K562 (cell line): ENCODE results near the gene LPGAT1. TPM values are rescaled to one million over a fixed set of nuclear protein-coding genes. Genes with fewer than 3 reads are reported as not detected.

Experiments
- CREB1 ChIP-seq, 2 experiments: sonication (generic) in 1 of 2; formaldehyde crosslinking in 1 of 2; IDR thresholded peaks; 2 replicates each; pipeline versions ENCODE4 v1.6.1 to v1.8.0; 2012 to 2022; ENCODE audit warnings: inconsistent platforms in 1 of 2, mild to moderate bottlenecking in 1 of 2, missing genetic modification reagents in 1 of 2, moderate library complexity in 1 of 2
- CREBBP ChIP-seq: IDR thresholded peaks from one replicate; pipeline ENCODE4 v1.6.1; 2012; ENCODE audit warnings: low read depth, mild to moderate bottlenecking, control low read depth, inconsistent platforms, low read length
- DMBX1 ChIP-seq: fragments of 250-450 bp; sonication (Bioruptor Pico); IDR thresholded peaks from 2 replicates; pipeline ENCODE4 v1.8.0; 2022; ENCODE audit warnings: inconsistent platforms, mild to moderate bottlenecking, moderate library complexity, borderline replicate concordance
- HDGF ChIP-seq: fragments of 450-650 bp; IDR thresholded peaks from 2 replicates; pipeline ENCODE4 v1.6.1; 2016
- HNRNPH1 ChIP-seq: fragments of 200-400 bp; formaldehyde crosslinking; optimal IDR thresholded peaks from 2 replicates; pipeline ENCODE3; 2017; ENCODE audit warnings: low read depth, mild to moderate bottlenecking, low read length, moderate library complexity
- ILF3 ChIP-seq: fragments of 450-650 bp; IDR thresholded peaks from 2 replicates; pipeline ENCODE4 v1.6.1; 2018; ENCODE audit warnings: antibody characterized with exemption, mild to moderate bottlenecking, moderate library complexity, borderline replicate concordance
- L3MBTL2 ChIP-seq: fragments of 450-650 bp; IDR thresholded peaks from 2 replicates; pipeline ENCODE4 v1.6.1; 2016; ENCODE audit warnings: mild to moderate bottlenecking, moderate library complexity
- MCM5 ChIP-seq: fragments of 450-650 bp; IDR thresholded peaks from 2 replicates; pipeline ENCODE4 v1.6.1; 2016; ENCODE audit warnings: low read depth
- PHTF2 ChIP-seq: fragments of 250-450 bp; sonication (Bioruptor Pico); IDR thresholded peaks from 2 replicates; pipeline ENCODE4 v1.5.0; 2021; ENCODE audit warnings: mild to moderate bottlenecking
- TGIF2 ChIP-seq: sonication (generic); formaldehyde crosslinking; IDR thresholded peaks from 2 replicates; pipeline ENCODE4 v1.8.1; 2022; ENCODE audit warnings: mild to moderate bottlenecking, missing genetic modification reagents, moderate library complexity
- TRIM28 ChIP-seq: fragments of 450-650 bp; IDR thresholded peaks from 2 replicates; pipeline ENCODE4 v1.6.1; 2017
- ZNF232 ChIP-seq: sonication (generic); formaldehyde crosslinking; IDR thresholded peaks from 2 replicates; pipeline ENCODE4 v1.8.0; 2022; ENCODE audit warnings: mild to moderate bottlenecking, missing genetic modification reagents
- ZNF589 ChIP-seq: fragments of 200-800 bp; sonication (Bioruptor generic); IDR thresholded peaks from 2 replicates; pipeline ENCODE4 v1.6.1; 2016; ENCODE audit warnings: low read depth, missing genetic modification characterization, missing compliant biosample characterization
- polyA plus RNA-seq, 8 experiments: library from polyadenylated mRNA; depleted of rRNA in 4 of 8; stranded (reverse) in 5 of 8; unstranded in 3 of 8; fragments of >200 nt; fragmentation: Nextera tagmentation in 2 of 8; fragmentation: Illumina TruSeq in 1 of 8; extraction: Ambion mirVana in 2 of 8; extraction: Trizol in 1 of 8; gene quantifications; 2 replicates each; pipeline versions ENCODE4 v1.2.1 to v1.2.3, GENCODE V29; 2011 to 2014; ENCODE audit warnings: inconsistent platforms in 1 of 8, missing spikeins in 1 of 8
- total RNA-seq, 7 experiments: library from RNA; depleted of rRNA in 6 of 7; stranded (reverse); fragments of >200 nt in 6 of 7; fragmentation: Illumina TruSeq in 2 of 7; extraction: Trizol in 2 of 7; gene quantifications; 2 replicates each; pipeline versions ENCODE4 v1.2.1 to v1.2.3, GENCODE V29; 2011 to 2021; ENCODE audit warnings: low replicate concordance in 1 of 7
- TF ChIP-seq, protein P1 (sequence below): IDR thresholded peaks from 2 replicates; pipeline ENCODE4 v1.6.1; 2014; ENCODE audit warnings: antibody characterized with exemption
- TF ChIP-seq, protein P2 (sequence below): sonication (generic); formaldehyde crosslinking; IDR thresholded peaks from 2 replicates; pipeline ENCODE4 v1.9.0; 2022; ENCODE audit warnings: mild to moderate bottlenecking, missing genetic modification reagents
- TF ChIP-seq, protein P3 (sequence below): fragments of 450-650 bp; formaldehyde crosslinking; IDR thresholded peaks from 2 replicates; pipeline ENCODE4 v1.4.0; 2020; ENCODE audit warnings: mild to moderate bottlenecking, moderate library complexity
- TF ChIP-seq, protein P4 (sequence below): fragments of 450-650 bp; IDR thresholded peaks from 2 replicates; pipeline ENCODE4 v1.6.1; 2016; ENCODE audit warnings: borderline replicate concordance
- TF ChIP-seq, protein P5 (sequence below): sonication (generic); formaldehyde crosslinking; IDR thresholded peaks from 2 replicates; pipeline ENCODE4 v1.8.1; 2023; ENCODE audit warnings: mild to moderate bottlenecking, missing genetic modification reagents

The LPGAT1 gene
- total and polyA plus RNA-seq, 9 of the 15 experiments (the other 6 are each of a cell fraction or from before 2014, with no cell fraction given), result 5.7 to 31.4 (median 16.3) TPM

DNA sequence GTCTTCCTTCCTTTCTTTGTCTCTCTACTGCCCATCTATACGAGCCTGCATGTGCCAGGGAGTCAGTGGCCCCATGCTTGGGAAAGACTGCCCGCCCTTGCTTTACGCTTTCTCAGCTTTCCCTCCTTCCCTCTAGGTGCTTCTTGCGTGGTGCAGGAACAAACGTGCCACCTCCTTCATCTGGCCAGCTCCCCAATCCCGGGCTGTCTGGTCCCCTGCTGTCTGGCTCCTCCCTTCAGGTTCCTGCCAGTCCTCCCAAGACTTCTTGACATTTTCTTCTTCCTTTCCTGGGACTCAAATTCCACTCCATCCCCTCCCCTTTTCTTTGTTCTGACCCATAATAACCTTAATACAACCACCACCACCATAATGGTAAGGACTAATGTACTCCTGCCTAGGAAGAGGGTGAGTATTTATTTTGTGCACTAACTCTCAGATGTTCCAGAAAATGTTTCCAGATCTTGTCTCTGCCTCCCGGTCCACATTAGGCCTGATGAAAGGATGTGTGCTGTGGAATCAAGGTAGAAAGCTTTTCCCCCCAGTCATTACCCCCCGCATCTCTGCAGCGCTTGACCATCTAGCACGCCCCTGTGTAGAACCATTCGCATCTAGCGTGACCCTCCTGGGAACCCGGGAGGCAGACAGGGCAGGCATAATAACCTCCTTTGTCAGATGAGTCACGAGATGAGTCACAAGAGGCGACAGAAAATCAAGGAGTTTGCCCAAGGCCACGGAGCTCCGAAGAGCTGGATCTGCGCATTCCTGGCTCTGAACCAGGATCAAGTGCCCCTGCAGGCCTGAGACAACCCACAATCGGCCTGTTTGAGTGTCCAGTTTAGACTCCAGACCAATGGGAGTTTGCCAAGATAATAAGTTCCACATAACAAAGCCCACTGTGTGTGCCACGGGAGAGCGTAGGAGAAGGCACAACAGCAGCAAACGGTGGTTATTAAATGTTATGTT lies 95.1 kb downstream of the LPGAT1 start (continued):
- TF ChIP-seq CREB1 (IDR thresholded peaks at IDR 0.05) (peak; percentile 71), CREB1 (CRISPR knock-in tag; IDR thresholded peaks at IDR 0.05) (peak; percentile 69), DMBX1 (CRISPR knock-in tag) (no peak), MCM5 (no peak), PHTF2 (CRISPR knock-in tag) (no peak), ZNF589 (CRISPR knock-in tag) (no peak), L3MBTL2 (no peak), CREBBP (no peak), TGIF2 (no peak), ZNF232 (CRISPR knock-in tag) (no peak), HDGF (no peak), ILF3 (no peak), TRIM28 (no peak), HNRNPH1 (no peak)
- TF ChIP-seq, protein P1, sequence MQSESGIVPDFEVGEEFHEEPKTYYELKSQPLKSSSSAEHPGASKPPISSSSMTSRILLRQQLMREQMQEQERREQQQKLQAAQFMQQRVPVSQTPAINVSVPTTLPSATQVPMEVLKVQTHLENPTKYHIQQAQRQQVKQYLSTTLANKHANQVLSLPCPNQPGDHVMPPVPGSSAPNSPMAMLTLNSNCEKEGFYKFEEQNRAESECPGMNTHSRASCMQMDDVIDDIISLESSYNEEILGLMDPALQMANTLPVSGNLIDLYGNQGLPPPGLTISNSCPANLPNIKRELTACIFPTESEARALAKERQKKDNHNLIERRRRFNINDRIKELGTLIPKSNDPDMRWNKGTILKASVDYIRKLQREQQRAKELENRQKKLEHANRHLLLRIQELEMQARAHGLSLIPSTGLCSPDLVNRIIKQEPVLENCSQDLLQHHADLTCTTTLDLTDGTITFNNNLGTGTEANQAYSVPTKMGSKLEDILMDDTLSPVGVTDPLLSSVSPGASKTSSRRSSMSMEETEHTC, result 0 out of 2 replicates have a peak, but pooled peaks have one; percentile 44
- TF ChIP-seq, protein P2, sequence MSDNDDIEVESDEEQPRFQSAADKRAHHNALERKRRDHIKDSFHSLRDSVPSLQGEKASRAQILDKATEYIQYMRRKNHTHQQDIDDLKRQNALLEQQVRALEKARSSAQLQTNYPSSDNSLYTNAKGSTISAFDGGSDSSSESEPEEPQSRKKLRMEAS (CRISPR knock-in tag), result no peak
- TF ChIP-seq, protein P3, sequence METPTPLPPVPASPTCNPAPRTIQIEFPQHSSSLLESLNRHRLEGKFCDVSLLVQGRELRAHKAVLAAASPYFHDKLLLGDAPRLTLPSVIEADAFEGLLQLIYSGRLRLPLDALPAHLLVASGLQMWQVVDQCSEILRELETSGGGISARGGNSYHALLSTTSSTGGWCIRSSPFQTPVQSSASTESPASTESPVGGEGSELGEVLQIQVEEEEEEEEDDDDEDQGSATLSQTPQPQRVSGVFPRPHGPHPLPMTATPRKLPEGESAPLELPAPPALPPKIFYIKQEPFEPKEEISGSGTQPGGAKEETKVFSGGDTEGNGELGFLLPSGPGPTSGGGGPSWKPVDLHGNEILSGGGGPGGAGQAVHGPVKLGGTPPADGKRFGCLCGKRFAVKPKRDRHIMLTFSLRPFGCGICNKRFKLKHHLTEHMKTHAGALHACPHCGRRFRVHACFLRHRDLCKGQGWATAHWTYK (CRISPR knock-in tag), result 0 out of 2 replicates have a peak, but pooled peaks have one; percentile 17
- TF ChIP-seq, protein P4, sequence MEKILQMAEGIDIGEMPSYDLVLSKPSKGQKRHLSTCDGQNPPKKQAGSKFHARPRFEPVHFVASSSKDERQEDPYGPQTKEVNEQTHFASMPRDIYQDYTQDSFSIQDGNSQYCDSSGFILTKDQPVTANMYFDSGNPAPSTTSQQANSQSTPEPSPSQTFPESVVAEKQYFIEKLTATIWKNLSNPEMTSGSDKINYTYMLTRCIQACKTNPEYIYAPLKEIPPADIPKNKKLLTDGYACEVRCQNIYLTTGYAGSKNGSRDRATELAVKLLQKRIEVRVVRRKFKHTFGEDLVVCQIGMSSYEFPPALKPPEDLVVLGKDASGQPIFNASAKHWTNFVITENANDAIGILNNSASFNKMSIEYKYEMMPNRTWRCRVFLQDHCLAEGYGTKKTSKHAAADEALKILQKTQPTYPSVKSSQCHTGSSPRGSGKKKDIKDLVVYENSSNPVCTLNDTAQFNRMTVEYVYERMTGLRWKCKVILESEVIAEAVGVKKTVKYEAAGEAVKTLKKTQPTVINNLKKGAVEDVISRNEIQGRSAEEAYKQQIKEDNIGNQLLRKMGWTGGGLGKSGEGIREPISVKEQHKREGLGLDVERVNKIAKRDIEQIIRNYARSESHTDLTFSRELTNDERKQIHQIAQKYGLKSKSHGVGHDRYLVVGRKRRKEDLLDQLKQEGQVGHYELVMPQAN, result no peak
- TF ChIP-seq, protein P5, sequence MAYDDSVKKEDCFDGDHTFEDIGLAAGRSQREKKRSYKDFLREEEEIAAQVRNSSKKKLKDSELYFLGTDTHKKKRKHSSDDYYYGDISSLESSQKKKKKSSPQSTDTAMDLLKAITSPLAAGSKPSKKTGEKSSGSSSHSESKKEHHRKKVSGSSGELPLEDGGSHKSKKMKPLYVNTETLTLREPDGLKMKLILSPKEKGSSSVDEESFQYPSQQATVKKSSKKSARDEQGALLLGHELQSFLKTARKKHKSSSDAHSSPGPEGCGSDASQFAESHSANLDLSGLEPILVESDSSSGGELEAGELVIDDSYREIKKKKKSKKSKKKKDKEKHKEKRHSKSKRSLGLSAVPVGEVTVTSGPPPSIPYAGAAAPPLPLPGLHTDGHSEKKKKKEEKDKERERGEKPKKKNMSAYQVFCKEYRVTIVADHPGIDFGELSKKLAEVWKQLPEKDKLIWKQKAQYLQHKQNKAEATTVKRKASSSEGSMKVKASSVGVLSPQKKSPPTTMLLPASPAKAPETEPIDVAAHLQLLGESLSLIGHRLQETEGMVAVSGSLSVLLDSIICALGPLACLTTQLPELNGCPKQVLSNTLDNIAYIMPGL (CRISPR knock-in tag), result no peak
